NCI-H1092 treated with DMSO at 0.1 percent for 48 hours (cell line): ENCODE measurements around the gene OR2Y1.
"Not testable (repeated sequence)": the region's sequence is repeated elsewhere in the genome, so short reads cannot be mapped to it uniquely, and the experiment has no call there.

ENCODE experiments used
- DNase-seq: peaks from one replicate; lab custom pipeline; 2025; lab: John Stamatoyannopoulos, UW

OR2Y1 gene

DNA sequence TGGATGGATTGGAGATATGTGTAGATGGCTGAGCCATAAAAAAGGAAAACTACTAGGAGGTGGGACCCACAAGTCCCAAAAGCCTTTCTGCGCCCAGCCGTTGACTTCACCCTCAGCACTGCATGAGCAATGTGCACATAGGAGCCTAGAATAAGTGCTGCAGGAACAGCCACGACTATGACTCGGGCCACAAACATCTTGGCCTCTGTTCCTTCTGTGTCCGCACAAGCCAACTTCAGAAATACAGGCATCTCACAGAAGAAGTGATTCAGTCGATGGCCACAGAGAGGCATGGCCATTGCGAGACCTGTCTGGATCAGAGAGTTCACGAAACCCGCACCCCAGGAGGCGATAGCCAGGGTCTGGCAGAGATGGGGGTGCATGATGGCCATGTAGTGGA lies 587 bp downstream of the OR2Y1 start:
- DNase-seq: no peak

DNA sequence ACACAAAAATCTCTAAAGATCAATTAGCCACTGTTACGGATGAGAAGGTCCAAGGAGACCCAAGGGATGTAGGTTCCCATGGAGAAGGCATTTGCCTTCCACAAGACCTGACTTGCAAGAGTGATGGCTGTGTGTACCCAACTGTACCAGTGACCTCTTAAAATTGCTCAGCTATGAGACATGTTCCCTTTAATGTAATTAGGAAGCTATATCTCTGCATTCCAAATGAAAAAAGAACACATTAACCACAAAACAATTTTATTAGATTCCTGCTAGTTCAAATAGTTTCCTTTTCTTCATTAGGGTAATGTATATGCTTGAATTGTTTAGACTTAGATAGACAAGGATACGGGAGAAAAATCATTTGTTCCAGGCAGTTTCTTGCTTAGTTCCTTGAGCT lies 3.3 kb downstream of the OR2Y1 start:
- no peak for DNase-seq

DNA sequence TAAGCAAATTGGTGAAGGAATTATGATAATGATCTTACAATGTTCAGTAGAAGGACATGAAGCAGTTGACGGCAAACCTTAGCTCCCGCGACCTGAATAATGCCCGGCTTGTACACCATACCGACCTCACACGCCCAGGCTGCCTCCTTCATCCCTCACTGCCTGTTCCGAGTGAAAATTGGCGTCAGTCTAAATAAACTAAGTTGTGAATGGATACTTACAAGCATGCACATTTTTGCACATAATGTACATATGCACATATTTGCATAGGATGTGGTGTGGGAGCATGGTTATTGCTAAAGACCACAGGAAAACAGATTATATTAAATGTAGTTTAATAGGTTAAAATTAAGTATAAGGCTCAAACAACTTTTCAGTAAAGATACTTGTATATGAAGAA lies 14.9 kb downstream of the OR2Y1 start:
- DNase-seq: no peak

DNA sequence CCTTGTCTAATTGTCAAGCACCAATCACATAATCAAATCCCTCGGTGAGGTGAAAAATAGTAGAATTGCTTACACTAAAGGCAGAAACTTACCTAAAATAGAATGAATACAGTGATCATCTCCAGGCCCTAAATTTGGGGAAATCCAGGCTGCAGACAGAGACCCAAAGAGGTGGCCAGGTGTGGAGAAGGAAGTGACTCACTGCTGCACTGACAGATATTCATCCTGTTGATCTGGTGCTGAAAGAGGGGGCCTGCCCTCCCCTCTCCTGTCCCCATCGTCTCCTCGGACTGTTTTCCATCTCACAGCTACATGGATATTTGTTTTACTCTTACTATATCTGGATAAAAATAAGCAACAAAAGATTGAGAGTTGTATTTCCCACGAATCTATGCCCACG lies 15.9 kb downstream of the OR2Y1 start:
- no peak for DNase-seq

DNA sequence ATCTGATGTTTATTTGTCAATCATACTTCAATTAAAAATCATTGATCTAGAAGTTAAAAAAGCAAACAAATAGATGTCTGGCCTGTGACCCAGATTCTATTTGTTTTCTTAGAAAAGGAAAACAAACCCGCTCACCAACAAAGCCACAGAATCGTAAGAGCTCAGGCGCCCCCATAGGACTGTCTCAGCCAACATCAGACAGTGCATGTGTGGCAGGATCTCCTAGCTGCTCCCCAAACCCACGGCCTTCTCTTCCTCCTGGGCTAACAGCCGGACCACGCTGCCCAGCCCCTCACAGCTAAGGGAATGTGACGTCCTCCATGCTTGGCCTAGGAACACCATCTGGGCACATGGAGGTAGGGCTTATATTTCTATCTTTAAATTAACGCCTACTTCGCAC lies 19.4 kb downstream of the OR2Y1 start:
- no peak for DNase-seq

DNA sequence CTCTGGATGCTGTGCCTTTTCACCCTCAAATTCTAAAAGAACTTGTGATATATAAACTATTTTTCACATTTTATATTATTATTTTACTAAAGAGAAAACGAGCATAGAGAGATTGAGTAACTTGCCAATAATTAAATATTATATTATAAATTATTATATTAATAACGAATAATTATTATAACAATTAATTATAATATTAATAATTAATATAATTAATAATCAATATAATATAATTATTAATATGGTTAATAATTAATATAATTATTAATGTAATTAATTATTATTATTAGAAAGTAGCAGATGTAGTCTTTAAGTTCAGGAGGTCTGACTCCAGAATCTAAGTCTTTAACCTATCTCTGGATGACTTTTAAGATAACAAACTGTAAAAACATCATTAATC lies 20.1 kb downstream of the OR2Y1 start:
- no peak for DNase-seq

DNA sequence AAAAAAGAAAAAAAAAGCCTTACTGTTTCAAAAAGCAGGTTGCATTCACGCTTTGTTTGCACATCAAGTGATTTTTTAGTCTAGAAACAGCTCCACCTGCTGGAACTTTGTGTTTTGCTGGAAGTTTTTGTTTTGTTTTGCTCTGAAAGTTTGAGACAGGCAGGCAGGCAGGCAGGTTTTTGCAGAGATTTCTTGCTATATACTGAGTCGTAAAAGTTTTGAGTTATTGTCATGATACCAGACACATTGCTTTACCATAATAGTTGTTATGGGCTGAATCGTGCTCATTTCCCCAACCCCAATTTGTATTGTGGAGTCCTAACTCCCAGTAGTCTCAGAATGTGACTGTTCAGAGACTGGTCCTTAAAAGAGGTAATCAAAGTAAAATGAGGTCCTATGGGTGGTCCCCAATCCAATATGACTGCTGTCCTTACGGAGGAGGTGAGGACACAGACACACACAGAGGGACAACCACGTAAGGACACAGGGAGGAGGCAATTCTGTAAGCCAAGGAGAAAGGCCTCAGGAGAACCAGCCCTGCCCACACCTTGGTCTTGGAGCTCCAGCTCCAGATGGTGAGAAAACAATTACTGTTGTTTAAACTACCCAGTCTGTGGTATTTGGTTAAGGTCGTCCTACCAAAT lies 20.9 kb downstream of the OR2Y1 start:
- DNase-seq: peak; percentile 4

DNA sequence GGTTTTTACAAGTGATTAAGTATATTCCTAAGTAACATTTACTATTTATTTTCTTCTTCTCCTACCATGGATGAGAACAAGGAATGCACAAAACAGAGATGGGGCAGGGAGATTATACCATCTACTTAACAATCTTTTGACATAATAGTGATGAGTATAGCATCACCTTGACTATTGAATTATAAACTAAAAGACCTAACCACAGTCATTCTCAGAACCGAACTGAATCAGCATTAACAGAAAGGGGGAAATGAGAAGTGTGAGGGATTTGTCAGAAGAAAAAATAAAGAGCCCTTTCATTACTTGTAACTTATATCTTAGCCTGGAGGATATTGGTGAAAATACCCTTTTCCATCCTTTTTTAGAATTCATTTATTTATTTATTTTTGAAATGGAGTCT lies 21.9 kb downstream of the OR2Y1 start:
- no peak for DNase-seq

DNA sequence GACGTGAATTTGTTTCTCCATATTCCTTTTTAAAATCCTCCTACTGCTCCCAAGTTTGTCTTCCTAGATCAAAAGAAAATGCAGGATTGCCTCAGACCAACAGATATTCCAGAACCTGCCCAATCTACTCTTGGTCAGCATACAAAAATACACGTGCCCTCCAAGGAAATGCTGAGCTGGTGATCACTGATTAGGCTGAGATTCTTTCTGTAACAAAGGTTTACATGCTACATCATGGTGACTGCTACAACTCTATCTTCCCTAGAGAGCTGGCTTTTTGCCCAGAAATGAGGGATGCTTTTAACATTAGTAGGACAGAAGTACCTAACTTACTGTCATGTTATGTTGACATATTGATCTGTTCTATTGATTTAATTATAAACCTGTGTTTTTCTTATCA lies 35.5 kb downstream of the OR2Y1 start:
- no peak for DNase-seq

DNA sequence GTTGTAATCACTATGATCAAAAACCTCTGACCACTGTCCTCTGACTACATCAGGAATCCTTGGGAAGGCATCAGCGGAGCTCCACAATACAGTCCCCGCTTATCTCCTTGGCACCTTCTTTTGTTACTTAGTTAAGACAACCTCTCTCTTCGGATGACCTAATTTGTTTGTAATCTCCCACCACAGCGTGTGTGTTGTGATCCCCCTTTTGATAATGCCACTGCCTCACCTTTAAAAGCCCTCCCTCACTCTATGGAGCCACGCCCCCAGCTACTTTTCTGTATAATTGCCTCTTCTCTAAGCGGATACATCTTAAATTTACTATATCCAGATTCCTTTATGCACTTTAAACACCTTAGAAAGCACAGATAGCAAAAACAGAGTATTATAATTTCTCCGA lies 35.9 kb downstream of the OR2Y1 start:
- no peak for DNase-seq

DNA sequence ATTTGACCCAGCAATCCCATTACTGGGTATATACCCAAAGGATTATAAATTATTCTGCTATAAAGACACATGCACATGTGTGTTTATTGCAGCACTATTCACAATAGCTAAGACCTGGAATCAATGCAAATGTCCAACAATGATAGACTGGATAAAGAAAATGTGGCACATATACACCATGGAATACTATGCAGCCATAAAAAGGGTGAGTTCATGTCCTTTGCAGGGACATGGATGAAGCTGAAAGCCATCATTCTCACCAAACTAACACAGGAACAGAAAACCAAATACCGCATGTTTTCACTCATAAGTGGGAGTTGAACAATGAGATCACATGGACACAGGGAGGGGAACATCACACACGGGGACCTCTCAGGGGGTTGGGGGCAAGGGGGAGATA lies 36.5 kb downstream of the OR2Y1 start:
- DNase-seq: not testable (repeated sequence)

DNA sequence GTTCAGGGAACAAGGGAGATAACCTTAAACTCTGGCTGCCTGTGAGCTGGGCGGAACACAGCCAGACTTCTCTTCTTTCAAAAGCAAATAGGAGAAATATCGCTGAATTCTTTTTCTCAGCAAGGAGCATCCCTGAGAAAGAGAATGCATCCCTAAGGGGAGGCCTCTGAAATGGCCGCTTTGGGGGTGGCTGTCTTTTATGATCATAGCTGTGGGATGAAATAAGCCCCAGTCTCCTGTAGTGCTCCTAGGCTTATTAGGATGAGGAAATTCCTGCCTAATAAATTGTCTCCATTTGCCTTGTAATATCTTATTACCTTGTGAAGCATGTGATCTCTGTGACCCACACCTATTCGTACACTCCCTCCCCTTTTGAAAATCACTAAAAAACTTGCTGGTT lies 39.4 kb downstream of the OR2Y1 start:
- DNase-seq: not testable (repeated sequence)

DNA sequence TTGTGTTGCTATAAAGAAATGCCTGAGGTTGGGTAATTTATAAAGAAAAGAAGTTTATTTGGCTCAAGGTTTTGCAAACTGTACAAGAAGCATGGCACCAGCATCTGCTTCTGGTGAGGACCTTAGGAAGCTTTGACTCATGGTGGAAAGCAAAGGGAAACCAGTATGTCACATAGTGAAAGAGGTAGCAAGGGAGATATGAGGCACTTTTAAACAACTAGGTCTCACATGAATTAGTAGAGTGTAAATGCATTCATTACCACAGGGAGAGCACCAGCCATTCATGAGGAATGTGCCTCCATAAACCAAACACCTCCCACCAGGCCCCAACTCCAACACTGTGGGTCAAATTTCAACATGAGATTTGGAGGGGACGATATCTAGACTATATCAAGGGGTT lies 40.8 kb downstream of the OR2Y1 start:
- DNase-seq: no peak

DNA sequence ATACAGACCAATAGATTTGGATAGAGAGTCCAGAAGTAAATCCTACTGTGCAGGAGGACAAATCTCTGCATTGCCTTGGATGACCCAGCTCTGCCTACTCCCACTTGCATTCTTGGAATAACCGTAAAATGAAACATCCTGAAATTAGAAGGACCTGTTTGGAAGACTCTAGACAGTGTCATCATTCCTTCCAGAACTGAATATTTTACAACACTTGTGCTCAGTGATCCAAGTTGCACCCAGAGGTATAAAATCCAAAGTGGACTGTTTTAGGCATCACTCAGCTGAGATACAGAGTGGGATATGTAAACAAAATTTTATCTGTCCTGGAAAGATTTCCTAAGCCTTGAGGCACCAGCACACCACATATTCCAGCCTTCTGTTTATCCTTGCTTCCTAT lies 43.7 kb downstream of the OR2Y1 start:
- DNase-seq: no peak

DNA sequence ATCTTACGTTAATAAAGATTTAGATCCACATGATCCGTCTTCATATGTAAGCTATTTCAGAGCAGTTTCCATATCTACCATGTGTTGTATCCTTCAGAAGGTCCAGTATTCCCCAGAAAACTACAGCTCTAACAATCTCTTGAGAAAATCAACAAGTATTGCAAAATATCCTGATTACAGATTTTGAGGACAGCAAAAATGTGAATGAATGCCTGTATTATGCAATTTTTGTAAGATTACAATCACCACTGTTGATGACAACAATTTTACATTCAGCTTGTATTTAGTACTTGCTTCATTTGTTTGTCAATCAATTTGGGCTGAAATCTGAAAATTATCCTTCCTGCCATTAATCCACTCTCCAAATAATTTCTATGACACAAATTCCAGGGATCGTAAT lies 47.4 kb downstream of the OR2Y1 start:
- no peak for DNase-seq

DNA sequence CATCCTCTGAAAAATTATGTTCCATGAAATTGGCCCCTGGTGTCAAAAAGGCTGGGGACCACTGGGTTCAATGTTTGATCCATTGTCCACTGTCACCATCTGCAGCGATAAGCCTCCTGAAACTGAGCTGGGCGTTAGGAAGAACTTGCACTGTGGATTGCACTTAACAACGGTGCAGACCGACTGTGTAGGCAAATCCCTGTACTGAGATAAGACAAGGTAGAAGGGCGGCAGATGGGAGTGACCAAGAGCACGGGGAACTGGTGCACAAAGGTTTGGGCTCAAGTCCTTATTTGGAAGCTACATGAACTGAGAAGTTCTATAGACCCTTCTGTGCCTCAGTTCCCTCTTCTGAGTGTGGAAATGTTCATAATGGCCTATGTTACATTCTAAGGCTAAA lies 48.8 kb downstream of the OR2Y1 start:
- no peak for DNase-seq

DNA sequence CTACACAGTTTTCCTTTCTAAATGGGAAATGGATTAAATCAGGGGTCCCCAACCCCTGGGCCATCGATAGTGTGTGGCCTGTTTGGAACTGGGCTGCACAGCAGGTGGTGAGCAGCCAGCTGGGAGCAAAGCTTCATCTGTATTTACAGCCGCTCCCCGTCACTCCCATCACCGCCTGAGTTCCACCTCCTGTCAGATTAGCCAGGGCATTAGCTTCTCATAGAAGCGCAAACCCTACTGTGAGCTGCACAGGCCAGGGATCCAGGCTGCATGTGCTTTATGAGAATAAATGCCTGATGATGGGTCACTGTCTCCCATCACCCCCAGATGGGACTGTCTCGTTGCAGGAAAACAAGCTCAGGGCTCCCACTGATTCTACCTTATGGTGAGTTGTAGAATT lies 49.3 kb downstream of the OR2Y1 start:
- no peak for DNase-seq

DNA sequence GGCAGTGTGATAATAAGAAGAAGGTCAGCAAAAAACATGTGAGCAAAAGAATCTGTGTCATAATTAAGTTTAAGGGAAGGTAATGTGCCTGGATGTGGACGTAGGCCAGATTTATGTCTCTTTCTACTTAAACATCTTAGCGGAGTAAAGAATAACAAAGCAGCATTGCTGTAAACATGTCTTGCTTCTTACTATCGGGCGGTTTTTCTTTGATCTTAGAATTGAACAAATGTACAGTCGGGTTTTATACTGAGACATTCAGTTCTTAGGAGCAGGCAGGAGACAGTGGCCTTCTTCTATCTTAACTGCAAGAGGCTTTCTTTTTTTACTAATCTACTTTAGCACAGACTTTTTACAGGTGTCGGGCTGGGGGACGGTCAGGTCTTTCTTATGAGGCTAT lies 50.1 kb downstream of the OR2Y1 start:
- DNase-seq: no peak
